Activated CD8-positive, alpha-beta memory T cell treated with anti-CD3 and anti-CD28 coated beads for 24 hours (primary cell): Measurements from ENCODE around the gene INTS7.
"Not testable (repeated sequence)": the region's sequence is repeated elsewhere in the genome, so short reads cannot be mapped to it uniquely, and the experiment has no call there.

Experiments used
- DNase-seq: peaks from one replicate; pipeline ENCODE4 v3.0.0-alpha.2; 2020

Gene INTS7

DNA sequence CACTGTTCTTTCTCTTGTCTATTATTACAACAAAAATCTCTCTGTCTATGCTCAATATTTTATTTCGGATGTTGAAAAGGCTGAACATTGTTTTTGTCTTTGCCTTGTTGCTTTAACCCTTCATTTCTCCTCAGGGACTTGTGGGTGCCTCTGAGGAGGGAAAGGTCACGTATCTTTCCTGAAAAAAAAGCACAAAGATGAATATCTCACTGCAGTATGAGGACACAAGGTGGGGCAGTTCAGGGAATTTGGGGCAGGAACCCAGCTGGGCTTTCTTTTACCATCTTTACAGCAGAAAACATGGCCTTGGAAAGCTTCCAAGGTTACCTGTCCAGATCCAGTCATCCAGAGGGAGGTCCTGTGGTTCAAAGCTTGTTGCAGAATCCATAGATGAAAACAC, 105.7 kb downstream of the INTS7 start:
- DNase-seq, result no peak

DNA sequence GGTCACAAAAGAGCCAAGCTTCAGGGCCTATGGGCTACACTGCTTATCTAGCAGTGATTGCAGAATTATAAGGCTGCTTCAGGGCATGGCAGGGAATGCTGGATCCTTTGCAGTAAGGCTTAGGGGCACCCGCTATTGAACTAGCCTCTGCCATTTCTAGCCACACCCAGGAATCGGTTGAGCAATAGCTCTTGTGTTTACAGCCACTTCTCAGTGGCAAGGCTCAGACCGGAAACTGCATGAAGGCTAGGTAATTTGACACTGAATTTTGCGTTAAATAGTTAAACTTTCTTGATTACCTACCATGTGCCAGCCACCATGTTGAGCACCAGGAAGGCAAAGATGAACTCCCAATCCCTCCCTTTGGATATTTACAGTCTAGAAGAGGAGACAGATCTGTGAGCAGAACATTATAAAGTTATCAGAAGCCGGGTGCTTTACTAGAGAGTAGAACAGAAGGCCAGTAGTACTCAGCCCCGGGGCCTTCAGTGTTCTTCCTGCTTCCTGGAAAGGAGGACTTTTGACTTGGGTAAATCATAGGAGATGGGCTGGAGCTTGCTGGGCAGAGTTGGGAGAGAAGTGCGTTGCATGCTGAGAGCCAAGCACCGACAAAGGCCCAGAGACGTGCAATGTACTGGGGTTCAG, 106.2 kb downstream of the INTS7 start:
- no peak for DNase-seq

DNA sequence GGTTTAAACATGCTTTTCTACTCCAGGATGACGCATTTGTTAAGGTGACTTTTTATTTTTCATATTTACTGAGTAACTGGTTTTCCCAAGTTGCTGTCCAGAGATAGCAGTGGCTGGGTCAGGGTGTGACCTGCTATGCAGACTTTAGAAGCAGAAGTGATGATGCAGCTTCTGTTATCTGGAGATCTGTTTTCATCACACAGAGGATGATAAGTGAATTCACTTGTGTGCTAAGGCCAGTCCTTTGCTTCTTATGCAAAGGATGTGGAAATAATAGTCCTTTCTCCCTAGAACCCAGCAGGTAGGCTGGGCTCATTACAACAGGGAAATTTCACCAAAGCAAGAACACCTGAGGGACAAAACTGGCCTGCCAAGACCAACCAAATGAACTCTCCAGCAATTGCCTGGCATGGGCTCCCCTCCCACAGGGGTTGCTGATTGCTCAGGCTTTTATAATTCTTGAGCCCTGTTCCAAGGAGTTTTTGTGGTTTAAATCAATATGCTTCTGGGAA, 107.0 kb downstream of the INTS7 start:
- DNase-seq, result no peak

- DNase-seq, result no peak
Measured at GRCh38 chr1:211925016-211925415, 110.3 kb downstream of the INTS7 start.

GRCh38 chr1:211924256-211924655, 111.1 kb downstream of the INTS7 start:
- no peak for DNase-seq

GRCh38 chr1:211923095-211923494, 112.3 kb downstream of the INTS7 start:
- no peak for DNase-seq

DNA sequence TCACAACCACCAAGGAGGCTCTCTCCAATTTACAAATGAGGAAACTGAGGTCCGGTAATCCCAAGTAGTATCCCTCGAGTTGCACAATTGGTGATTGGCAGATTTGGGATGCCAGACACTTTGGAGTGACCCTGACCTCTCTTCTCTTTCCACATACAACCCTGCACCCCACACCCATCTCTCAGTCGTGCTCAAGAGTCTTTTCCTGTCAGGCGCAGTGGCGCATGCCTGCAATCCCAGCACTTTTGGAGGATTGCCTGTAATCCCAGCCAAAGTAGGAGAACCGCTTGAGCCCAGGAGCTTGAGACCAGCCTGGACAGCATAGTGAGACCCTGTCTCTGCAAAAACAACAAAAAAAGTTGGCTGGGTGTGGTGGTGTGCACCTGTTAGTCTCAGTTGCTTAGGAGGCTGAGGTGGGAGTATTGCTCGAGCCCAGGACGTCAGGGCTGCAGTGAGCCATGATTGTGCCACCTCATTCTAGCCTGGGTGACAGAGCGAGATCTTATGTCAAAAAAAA, 113.7 kb downstream of the INTS7 start:
- DNase-seq, result no peak

DNA sequence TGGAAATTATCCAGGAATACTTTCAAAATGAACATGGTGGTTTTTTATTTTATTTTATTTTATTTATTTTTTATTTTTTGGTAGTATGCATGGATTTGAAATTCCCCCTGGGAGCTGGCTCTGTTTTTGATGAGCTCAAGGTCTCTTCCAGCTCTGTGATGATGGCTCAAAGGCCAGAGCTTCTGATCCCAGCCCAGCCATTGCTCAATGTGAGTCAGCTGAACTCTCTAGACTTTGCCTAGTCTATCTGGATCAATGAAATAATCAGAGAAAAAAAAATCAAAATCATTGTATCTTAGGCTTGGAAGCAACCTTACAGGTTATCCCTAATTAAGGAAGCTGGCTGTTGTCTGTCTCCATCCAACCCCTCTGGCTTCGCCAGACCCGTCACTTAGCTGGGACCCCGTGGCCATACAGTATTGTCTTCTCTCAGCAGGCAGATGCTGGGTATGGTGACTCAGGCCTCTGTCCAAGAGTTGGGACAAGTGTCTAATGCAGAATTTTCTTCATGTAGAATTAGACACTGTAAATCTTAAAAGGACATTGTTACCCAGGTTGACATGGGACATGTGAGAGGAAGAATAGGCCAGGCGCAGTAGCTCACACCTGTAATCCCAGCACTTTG, 114.6 kb downstream of the INTS7 start:
- no peak for DNase-seq

DNA sequence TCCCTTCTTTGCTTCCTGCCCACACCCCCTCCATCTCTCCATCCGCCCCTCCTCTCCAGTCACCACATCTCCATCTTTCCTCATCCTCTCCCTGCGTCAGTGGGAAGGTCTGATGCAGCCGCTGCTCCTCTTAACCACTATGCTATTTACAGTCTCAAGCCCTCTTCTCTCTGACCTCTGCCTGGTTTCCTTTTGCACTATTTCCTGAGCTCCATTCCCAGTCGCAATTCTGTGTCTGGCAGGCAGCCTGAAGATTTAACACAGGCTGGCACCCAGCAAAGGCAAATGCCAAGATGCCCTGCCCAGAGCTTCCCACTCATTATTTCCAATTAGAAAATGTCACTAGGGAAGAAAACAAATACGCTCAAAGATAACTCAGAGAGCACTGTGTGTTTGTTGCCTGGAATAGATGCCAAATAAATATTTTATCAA, 115.2 kb downstream of the INTS7 start:
- DNase-seq, result no peak

DNA sequence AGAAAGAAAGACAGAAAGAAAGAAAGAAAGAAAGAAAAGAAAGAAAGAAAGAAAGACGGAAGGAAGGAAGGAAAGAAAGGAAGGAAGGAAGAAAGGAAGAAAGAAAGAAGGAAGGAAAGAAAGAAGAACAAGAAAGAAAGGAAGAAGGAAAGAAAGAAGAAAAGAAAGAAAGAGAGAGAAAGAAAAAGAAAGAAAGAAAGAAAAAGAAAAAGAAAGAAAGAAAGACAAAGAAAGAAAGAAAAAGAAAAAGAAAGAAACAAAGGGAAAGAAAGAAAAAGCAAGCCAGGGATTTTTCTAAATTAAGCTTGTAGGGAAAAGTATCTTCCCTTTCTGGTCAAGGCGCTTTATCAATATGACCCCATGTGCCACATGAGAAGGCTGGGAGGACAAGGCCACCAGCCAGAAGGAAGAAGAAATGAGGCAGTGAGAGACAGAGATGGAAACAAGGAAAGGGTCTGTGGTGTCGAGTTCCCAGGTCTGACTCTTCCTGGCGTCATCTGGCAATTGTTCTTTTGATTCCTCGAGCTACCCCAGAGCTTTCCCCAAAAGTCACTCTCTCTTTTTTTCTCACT, 116.4 kb downstream of the INTS7 start:
- DNase-seq, result no peak

GRCh38 chr1:211916458-211916857, 118.9 kb downstream of the INTS7 start:
- DNase-seq, result not testable (repeated sequence)

DNA sequence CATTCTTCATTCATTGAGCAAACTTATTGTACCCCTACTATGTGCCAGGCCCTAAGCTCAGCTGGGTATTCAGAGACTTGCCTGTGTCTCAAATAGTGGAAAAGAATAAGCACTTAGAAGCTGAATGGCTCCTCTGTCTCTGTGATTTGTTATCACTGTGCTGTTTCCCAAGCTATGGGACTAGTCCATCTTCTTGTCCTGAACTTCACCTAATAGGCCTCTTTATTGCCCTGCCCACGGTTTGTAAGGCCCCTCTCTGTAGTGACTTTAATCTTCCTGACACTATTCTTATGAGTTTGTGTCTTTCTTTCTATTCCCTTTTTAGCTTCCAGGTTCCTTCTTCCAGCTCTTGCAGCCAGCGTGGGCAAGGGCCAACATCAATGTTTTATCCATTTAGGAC, 119.4 kb downstream of the INTS7 start:
- no peak for DNase-seq

GRCh38 chr1:211912844-211913432, 122.4 kb downstream of the INTS7 start:
- DNase-seq, result no peak

DNA sequence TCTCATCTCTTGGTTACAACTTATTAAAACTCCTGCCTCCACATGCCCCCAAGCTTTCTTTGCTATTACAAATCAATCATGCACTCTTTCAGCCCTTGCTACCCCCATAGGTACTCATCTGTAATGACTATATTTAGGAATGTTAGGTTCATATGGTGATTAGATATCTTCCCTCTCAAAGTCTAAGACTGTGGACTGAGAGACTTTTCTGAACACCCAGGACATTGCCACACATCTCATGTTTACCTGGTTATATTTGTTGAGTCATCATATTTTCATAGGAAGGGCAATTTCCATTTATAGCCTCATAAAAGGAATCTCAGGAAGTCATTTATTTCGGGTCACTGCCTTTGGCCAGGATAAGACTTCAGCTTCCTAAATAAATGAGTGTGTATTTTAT, 123.3 kb downstream of the INTS7 start:
- no peak for DNase-seq

DNA sequence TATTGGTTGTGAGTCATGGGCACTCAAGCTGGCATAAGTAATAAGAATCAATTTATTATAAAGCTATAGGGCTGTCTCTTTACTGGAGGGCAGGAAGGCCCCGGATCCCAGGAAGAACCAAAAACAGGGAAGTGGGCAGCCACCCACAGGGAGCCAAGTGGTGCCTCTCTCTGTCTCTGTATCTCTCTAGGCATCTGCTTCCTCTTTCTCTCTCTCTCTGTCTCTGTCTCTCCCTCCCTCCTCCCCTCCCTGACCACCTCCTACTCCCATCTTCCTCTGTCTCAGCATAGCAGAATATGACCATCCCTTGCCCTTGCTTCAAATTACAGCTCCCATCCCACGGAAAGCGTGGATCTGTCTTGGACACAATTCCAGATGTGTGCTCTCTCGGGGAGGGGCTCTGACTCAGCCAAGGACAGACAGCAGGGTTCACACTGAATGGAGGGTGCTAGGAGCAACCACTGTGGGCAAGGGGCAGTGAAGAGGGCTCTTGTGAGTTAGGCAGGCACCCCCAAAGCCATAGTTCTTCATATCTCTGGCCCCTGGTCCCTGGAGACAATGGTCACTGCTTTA, 124.4 kb downstream of the INTS7 start:
- DNase-seq, result no peak

DNA sequence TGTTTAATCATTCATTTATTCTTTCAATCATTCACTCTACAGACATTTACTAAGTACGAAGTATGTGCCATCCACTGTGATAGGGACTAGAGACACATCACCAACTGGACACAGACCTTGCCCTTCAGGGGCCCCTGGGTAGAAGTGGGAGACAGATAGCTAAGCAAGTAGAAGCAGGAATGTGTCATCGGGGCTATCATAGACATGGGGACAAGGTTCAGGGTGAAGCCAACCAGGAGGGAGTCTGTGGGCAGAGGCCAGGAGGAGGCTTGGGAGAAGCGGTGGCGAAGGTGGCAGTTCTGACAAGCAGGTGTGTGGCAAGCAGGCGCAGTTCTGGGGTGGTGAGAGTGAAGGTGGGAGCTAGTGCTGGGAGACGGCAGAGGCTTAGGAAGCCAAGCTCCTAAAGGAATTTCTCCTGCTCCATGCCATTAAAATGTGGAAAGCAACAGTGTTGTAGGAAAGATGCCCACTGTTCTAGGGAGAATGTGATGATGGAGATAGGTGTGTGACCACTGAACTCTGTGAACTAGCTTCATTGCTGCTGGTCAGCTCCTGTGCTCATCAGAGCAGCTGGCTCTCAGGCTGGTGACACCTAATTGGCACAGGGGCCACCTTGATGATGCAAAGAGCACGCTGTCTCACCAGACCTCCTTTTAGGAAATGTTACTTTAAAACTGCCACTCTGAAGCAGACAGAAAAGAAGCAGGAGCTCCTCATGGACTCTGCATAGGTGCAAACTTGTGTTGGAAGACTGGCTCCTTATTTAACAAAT, 125.1 kb downstream of the INTS7 start:
- no peak for DNase-seq

DNA sequence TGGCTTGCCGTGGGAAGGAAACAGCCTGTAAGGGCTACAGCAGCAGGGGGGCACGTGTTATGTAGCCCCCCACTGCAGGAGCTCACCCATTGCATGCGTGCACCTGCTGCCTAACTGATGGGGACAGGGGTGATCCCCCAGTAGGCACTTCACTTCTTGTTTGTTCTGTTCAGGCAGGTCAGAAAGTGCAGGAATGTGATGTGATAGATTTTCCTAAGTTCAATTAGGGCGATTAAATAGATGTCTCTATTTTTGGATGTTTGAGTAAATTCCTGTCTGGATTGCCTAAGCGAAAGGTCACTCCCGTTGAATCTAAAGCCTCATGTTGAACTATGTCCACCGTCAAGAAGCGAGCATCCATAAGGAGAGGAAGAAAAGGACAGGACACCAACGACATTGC, 126.0 kb downstream of the INTS7 start:
- no peak for DNase-seq

- no peak for DNase-seq
Measured at GRCh38 chr1:211908951-211909350, 126.4 kb downstream of the INTS7 start.

DNA sequence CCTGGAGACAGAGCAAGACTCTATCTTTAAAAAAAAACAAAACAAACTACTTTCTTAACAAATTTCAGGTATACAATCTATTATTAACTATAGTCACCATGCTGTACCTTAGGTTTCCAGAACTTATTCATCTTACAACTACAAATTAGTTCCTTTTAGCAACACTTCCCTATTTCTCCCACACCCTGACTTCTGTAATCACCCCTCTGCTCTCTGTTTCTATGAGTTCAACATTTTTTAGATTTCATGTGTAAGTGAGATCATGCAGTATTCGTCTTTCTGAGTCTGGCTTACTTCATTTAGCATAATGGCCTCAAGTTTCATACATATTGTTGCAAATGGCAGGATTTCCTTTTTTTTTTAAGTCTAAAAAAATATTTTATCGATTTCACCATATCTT, 126.9 kb downstream of the INTS7 start:
- DNase-seq, result no peak

GRCh38 chr1:211903490-211904245, 131.7 kb downstream of the INTS7 start:
- no peak for DNase-seq

- DNase-seq, result no peak
Measured at GRCh38 chr1:211902624-211903291, 132.6 kb downstream of the INTS7 start.
